Right cardiac atrium (tissue), 5 donors: ENCODE measurements around the gene B4GALNT1. TPM values are rescaled to one million over a fixed set of nuclear protein-coding genes. Genes with fewer than 3 reads are reported as not detected.

ENCODE experiments used
- ATAC-seq, 2 donors: fragments of 200-7000 bp; cut with Tn5 transposase; one replicate each; pipeline versions ENCODE4 v1.8.0 to v1.9.1; 2020; ENCODE audit warnings: moderate library complexity in 2 of 2, mild to moderate bottlenecking in 1 of 2
- DNase-seq, 3 donors: peaks; one replicate each; pipeline ENCODE4 v3.0.0-alpha.2; 2020
- H3K27ac ChIP-seq: one replicate; pipeline ENCODE4 v1.5.1; 2013; ENCODE audit warnings: mild to moderate bottlenecking, low read length, control low read depth, moderate library complexity
- H3K27me3 ChIP-seq: one replicate; pipeline ENCODE4 v1.6.1; 2013; ENCODE audit not compliant: control insufficient read depth, insufficient read depth
- H3K4me1 ChIP-seq: one replicate; pipeline ENCODE4 v1.6.1; 2013; ENCODE audit warnings: low read length; ENCODE audit not compliant: control insufficient read depth, insufficient read depth
- H3K4me3 ChIP-seq: one replicate; pipeline ENCODE4 v1.5.1; 2013; ENCODE audit warnings: low read length, control low read depth
- H3K9me3 ChIP-seq: one replicate; pipeline ENCODE4 v1.6.1; 2013; ENCODE audit warnings: low read length; ENCODE audit not compliant: control insufficient read depth
- WGBS: extraction: QIAGEN DNeasy Blood & Tissue Kit; methylation state at CpG from one replicate; pipeline ENCODE4 v1.1.7; 2013; 5-methylcytosine and 5-hydroxymethylcytosine counted together
- intact Hi-C, 4 donors: fragments of 100-400 bp; cut with DNase I; formaldehyde crosslinking; loops; one replicate each; pipeline versions ENCODE4 v1.11.0 to v1.14.0; 2022 to 2023
- polyA plus RNA-seq: library from polyadenylated mRNA; stranded (reverse); fragments of 200-250 nt; gene quantifications from one replicate; pipeline ENCODE4 v1.2.3, GENCODE V29; 2013
- total RNA-seq, 4 donors: library from RNA; stranded (reverse); fragmentation: NEBNext Ultra II Directional; extraction: Animal tissue kit (Norgen Biotek cat#: 25700); gene quantifications; one replicate each; pipeline ENCODE4 v1.2.1, GENCODE V29; 2021
- donor health status: healthy with polysubstance abuse.
- donor health status: DM: no; HTN: yes; CAD: no.
- donor health status: DM: no; HTN: no; CAD: no.
- donor health status: DM: no; HTN: yes; CAD: no; lungs with severe emphysema.
- donor health status: DM: yes; HTN: yes; CAD: no.

B4GALNT1 gene
- total and polyA plus RNA-seq, 5 donors = 1.2 to 3.3 (median 2.3) TPM

DNA sequence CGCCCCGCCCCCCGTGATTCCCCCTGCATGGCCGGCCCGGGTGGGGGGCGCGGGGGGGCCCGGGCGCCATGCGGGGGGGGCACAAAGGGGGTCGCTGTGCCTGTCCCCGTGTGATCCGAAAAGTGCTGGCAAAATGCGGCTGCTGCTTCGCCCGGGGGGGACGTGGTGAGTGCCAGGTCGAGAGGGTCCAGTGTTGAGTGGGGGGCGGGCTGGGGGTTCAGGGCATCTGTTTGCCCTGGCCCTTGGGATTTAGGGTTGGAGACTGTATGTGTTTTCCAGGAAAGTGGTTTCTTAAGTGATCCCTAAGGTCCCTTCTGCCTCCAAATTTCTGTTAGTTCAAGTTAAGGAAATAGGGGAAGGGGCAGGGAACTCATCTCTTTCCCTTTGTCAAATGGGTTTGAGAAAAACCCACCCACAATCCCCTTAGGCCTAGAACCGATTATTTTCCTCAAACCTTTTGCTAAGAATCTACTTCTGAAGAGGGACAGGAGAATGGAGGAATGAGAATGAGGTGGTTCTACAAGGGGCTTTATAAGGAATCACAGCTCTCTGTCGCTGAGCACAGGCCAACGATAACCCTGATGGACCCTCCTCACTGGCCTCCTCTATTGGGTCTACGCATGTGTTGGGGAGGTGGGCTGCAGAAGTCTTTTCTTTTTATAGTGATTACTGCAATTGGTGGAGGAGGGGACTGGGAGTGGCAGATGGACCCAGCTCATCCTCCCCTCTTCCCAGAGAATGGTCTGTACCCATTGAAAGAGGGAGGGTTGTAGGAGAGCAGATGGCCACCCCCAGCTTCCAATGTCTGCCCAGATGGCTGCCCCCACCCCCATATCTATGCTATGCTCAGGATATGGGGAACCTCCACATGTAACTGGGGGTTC is 20.9 kb downstream of the B4GALNT1 start:
- Histone ChIP-seq H3K4me1 (peaks cover 2% of the 10 kb centered on the region), H3K9me3 (no peaks in the 10 kb centered on the region), H3K27me3 (no peaks in the 10 kb centered on the region), H3K4me3 (peak overlapping the region; percentile 78), H3K27ac (no peak overlapping the region)
- 10% methylated on average over 22 of the region's 23 CpGs for WGBS
- ATAC-seq = no peak
- peak in 1 of 3 donors; percentile 49 for DNase-seq
- intact Hi-C loops = no loop called here

DNA sequence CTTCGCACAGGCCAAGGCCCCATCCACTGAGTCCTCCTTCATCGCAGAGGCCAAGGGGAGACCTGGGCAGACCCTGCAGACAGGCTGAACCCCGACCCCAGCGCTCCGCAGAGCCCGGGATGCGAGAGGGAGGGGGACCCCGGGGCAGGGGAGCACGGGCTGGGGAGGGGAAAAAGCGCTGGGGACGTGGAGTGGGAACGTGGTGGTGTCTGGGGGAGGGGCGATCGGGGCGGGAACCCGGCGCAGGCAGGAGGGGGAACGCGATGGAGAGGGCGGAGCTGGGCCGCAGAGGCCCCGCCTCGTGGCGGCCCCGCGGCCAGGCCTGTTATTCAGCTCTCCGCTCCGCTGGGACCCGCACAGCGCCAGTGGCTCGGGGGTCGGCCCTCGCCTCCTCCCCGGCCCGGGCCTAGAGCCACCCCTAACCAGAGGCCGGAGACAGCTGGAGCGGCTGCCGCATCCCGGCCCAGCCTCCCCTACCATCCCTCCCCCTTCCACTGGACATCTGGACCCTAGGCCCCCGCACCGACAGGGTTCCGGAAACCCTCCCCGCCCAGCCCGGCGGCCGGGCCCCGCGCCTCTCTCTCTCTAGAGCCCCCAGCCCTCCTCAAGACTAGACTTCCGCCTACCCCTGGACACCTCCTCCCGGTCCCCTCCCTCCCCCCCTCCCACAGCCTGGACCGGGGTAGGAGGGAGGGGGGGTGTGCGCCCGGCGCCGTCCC is 21.7 kb downstream of the B4GALNT1 start, which contains the start of gene ARHGEF25:
Gene ARHGEF25, plus strand, starts transcription at position 328 of the 719 bp plus-strand sequence. CDS start 460 bp downstream, outside the sequence.
- intact Hi-C loops = no loop called here
- Histone ChIP-seq H3K27ac (peak within 1 kb of the TSS; percentile 79), H3K4me3 (peak within 1 kb of the TSS; percentile 78), H3K9me3 (no peaks in the 10 kb centered on the region), H3K27me3 (no peaks in the 10 kb centered on the region), H3K4me1 (peaks cover 2% of the 10 kb centered on the region)
- DNase-seq (peak; percentile 85 to 96 (median 94)), ATAC-seq (peak; percentile 91 to 92)
- WGBS = under 1% methylated on average over 52 of the region's 55 CpGs

DNA sequence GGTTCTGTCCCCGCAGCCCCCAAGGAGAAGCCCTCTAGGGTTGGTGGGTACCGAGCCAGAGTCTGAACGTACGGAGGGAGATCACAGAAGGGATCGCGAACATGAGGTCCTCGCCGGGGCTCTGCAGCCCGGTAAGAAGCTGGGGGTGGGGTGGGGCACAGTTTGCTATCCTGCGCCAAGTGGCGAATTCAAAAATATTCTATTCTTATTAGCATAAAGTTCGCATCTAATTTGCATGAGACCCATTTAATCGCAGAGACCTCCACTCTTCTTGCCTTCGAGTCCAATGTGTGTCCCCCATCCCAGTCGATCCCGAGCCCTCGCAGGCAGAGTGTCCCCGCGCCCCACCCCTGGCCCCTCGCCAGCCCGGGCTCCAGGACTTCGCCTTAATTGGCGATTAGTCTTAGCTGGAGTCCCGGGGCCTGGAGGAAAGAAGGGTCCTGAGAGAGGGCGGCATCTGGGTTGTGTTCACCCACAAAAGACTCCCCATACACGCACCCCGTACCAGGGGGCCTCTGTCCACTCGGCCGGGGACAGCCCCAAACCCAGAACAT is 22.4 kb downstream of the B4GALNT1 start:
- DNase-seq (peak; percentile 73 to 92 (median 91)), ATAC-seq (peak; percentile 56 to 61)
- H3K27ac ChIP-seq = peak overlapping the region; percentile 79
- peaks cover 4% of the 10 kb centered on the region for H3K4me1 ChIP-seq
- H3K27me3 ChIP-seq = no peaks in the 10 kb centered on the region
- peak overlapping the region; percentile 78 for H3K4me3 ChIP-seq
- WGBS = 5% methylated on average over 29 of the region's 29 CpGs
- intact Hi-C loops = no loop called here
- H3K9me3 ChIP-seq = no peaks in the 10 kb centered on the region

- 27% methylated on average over 34 of the region's 34 CpGs for WGBS
- no peaks in the 10 kb centered on the region for H3K27me3 ChIP-seq
- ATAC-seq = peak; percentile 3 to 34
- H3K4me3 ChIP-seq = peak overlapping the region; percentile 78
- no peaks in the 10 kb centered on the region for H3K9me3 ChIP-seq
- peaks cover 4% of the 10 kb centered on the region for H3K4me1 ChIP-seq
- DNase-seq = peak; percentile 46 to 87 (median 85)
- intact Hi-C loops = no loop called here
- H3K27ac ChIP-seq = peak overlapping the region; percentile 73
These were observed 23.0 kb downstream of the B4GALNT1 start for GRCh38 chr12:57609781-57610553.

DNA sequence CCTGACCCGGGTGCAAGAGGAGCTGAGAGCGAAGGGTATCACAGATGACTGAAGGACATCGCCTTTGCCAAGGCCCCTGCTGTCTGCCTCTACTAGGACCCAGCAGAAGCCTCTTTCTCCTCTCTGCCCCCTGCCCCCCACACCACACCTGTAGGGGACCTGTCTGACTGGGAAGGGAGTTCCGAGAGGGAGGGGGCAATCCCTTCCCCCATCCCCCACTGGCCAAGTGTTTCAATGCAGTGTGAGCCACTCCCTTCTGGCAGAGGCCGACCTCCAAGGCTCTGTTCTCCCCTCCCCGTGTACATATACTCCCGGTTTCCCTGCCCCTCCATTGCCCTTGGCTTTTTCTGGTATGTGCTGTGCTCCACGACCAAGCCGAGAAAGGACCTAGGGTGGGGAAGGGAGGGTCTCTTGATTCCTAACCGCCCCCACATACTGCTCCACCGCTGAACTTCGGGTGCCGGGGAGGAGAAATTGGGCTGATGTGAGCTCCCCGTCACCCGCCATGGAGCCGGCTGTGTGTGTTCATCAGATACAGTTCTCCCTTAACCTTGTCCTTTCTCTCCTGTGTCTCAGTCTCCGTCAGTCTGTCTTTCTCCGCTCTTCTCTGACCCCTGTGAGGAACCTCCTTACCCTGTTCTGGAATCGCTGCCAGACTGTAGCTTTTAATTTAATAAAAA is 23.8 kb downstream of the B4GALNT1 start:
- no peak overlapping the region for H3K4me3 ChIP-seq
- H3K27ac ChIP-seq = peak overlapping the region; percentile 28
- WGBS = 49% methylated on average over 19 of the region's 19 CpGs
- intact Hi-C loops = no loop called here
- no peaks in the 10 kb centered on the region for H3K27me3 ChIP-seq
- DNase-seq (peak in 2 of 3 donors; percentile 73 to 74), ATAC-seq (no peak)
- no peaks in the 10 kb centered on the region for H3K9me3 ChIP-seq
- peaks cover 4% of the 10 kb centered on the region for H3K4me1 ChIP-seq

GRCh38 chr12:57607958-57608663 is 24.9 kb downstream of the B4GALNT1 start:
- 78% methylated on average over 12 of the region's 12 CpGs for WGBS
- Histone ChIP-seq H3K4me3 (no peak overlapping the region), H3K27ac (no peak overlapping the region), H3K27me3 (no peaks in the 10 kb centered on the region), H3K4me1 (peaks cover 9% of the 10 kb centered on the region), H3K9me3 (no peaks in the 10 kb centered on the region)
- DNase-seq (no peak), ATAC-seq (no peak)
- intact Hi-C loops = no loop called here

DNA sequence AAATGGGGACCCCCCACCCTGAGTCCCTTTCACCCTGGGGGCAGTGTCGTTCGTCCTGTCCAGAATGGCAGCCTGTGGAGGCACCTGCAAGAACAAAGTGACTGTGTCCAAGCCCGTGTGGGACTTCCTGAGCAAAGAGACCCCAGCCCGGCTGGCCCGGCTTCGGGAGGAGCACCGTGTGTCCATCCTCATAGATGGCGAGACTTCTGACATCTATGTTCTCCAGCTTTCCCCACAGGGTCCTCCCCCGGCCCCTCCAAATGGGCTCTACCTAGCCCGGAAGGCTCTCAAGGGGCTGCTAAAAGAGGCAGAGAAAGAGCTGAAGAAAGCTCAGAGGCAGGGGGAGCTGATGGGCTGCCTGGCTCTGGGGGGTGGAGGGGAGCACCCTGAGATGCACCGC is 26.2 kb downstream of the B4GALNT1 start:
- H3K4me1 ChIP-seq = peaks cover 9% of the 10 kb centered on the region
- no peak overlapping the region for H3K4me3 ChIP-seq
- ATAC-seq = no peak
- intact Hi-C loops = no loop called here
- H3K27me3 ChIP-seq = no peaks in the 10 kb centered on the region
- DNase-seq = no peak
- no peaks in the 10 kb centered on the region for H3K9me3 ChIP-seq
- WGBS = 89% methylated on average over 11 of the region's 11 CpGs
- no peak overlapping the region for H3K27ac ChIP-seq

DNA sequence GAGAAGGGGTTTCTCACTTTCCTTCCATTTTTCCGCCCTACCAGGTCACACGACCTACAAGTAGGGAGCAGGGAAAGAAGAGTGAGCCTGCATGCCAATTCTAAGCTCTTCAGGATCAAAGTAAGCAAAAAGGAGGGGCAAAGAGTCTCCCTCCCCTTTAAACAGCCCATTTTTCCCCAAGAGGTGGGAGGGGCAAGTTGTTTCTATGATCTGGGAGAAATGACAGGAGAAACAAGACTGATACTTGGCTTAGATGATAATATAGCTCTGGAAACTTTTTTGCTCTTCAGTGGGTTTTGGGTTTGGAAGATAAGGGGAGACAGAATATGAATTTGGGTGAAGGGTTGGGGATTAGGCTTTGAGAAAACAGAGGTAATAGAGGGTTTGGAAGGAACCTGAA is 26.6 kb downstream of the B4GALNT1 start:
- no peaks in the 10 kb centered on the region for H3K27me3 ChIP-seq
- H3K9me3 ChIP-seq = no peaks in the 10 kb centered on the region
- no peak overlapping the region for H3K27ac ChIP-seq
- H3K4me3 ChIP-seq = no peak overlapping the region
- intact Hi-C loops = no loop called here
- ATAC-seq (no peak), DNase-seq (no peak)
- 80% methylated on average over 2 of the region's 2 CpGs for WGBS
- H3K4me1 ChIP-seq = peaks cover 9% of the 10 kb centered on the region

GRCh38 chr12:57605811-57606311 is 27.1 kb downstream of the B4GALNT1 start:
- peaks cover 9% of the 10 kb centered on the region for H3K4me1 ChIP-seq
- no peaks in the 10 kb centered on the region for H3K27me3 ChIP-seq
- ATAC-seq (no peak), DNase-seq (no peak)
- 70% methylated on average over 4 of the region's 4 CpGs for WGBS
- no peak overlapping the region for H3K27ac ChIP-seq
- H3K9me3 ChIP-seq = no peaks in the 10 kb centered on the region
- peak overlapping the region; percentile 84 for H3K4me3 ChIP-seq
- intact Hi-C loops = no loop called here
